Measurements from ENCODE around the gene ZNF79.

The ZNF79 gene

DNA sequence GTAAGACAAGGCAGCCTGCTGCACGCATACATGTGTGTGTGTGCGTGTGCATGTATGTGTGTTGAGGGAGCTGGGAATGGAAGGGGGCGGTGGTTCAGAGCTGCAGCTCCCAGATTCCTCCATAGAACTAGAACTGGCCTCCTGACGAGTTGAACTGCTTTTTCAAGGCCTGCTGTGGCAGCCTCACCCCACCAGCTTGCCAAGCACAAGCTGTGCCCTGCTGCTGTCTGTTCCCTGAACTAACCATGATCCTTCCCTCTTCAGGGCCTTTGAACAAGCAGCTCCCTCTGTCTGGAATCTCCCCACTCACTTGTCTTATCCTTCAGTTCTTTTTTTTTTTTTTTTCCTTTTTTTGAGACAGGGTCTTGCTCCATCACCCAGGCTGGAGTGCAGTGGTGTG lies 49.8 kb downstream of the ZNF79 start:
- TF ChIP-seq TEAD4 (IDR thresholded peaks at IDR 0.05): no peak
- TF ChIP-seq CEBPB (IDR thresholded peaks at IDR 0.05): no peak
- no peak for TF ChIP-seq FOXM1 (IDR thresholded peaks at IDR 0.05; ENCODE audit: borderline replicate concordance, low read depth)
- no peak for TF ChIP-seq RAD21 (IDR thresholded peaks at IDR 0.05; ENCODE audit: low read depth)
- TF ChIP-seq TAF1 (IDR thresholded peaks at IDR 0.05; ENCODE audit: low read depth): no peak
- TF ChIP-seq, protein P1, sequence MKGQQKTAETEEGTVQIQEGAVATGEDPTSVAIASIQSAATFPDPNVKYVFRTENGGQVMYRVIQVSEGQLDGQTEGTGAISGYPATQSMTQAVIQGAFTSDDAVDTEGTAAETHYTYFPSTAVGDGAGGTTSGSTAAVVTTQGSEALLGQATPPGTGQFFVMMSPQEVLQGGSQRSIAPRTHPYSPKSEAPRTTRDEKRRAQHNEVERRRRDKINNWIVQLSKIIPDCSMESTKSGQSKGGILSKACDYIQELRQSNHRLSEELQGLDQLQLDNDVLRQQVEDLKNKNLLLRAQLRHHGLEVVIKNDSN (IDR thresholded peaks at IDR 0.05): no peak
- TF ChIP-seq, protein P2, sequence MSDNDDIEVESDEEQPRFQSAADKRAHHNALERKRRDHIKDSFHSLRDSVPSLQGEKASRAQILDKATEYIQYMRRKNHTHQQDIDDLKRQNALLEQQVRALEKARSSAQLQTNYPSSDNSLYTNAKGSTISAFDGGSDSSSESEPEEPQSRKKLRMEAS (IDR thresholded peaks at IDR 0.05): no peak
- no peak for TF ChIP-seq EP300 (IDR thresholded peaks at IDR 0.05; ENCODE audit: borderline replicate concordance)
- TF ChIP-seq EGR1 (IDR thresholded peaks at IDR 0.05): no peak
- TF ChIP-seq, protein P3, sequence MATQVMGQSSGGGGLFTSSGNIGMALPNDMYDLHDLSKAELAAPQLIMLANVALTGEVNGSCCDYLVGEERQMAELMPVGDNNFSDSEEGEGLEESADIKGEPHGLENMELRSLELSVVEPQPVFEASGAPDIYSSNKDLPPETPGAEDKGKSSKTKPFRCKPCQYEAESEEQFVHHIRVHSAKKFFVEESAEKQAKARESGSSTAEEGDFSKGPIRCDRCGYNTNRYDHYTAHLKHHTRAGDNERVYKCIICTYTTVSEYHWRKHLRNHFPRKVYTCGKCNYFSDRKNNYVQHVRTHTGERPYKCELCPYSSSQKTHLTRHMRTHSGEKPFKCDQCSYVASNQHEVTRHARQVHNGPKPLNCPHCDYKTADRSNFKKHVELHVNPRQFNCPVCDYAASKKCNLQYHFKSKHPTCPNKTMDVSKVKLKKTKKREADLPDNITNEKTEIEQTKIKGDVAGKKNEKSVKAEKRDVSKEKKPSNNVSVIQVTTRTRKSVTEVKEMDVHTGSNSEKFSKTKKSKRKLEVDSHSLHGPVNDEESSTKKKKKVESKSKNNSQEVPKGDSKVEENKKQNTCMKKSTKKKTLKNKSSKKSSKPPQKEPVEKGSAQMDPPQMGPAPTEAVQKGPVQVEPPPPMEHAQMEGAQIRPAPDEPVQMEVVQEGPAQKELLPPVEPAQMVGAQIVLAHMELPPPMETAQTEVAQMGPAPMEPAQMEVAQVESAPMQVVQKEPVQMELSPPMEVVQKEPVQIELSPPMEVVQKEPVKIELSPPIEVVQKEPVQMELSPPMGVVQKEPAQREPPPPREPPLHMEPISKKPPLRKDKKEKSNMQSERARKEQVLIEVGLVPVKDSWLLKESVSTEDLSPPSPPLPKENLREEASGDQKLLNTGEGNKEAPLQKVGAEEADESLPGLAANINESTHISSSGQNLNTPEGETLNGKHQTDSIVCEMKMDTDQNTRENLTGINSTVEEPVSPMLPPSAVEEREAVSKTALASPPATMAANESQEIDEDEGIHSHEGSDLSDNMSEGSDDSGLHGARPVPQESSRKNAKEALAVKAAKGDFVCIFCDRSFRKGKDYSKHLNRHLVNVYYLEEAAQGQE (IDR thresholded peaks at IDR 0.05; ENCODE audit: low read depth): no peak
- no peak for TF ChIP-seq TCF12 (IDR thresholded peaks at IDR 0.05; ENCODE audit: low read depth)
- no peak for TF ChIP-seq CREB1 (IDR thresholded peaks at IDR 0.05; ENCODE audit: low read depth)
- no peak for TF ChIP-seq ZBTB7A (IDR thresholded peaks at IDR 0.05; ENCODE audit: low read depth)

DNA sequence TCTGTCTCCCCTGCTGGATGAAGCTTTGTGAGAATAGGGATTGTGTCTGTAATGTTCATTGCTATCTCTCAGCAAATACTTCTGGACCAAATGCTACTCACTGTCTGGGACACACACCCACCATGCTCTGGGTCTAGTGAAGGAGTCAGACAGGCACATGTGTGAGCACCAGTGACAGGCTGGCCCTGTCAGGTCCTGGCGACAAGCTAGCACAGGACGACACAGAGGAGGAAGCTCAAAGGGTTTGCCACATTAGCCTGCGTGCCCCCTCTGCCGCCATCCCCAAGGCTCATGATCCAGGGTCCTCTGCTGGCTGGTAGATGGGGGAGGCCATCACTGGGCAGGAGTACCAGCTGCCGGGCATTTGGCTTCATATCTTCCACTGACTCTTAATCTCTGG lies 50.4 kb downstream of the ZNF79 start:
- TF ChIP-seq FOXM1 (IDR thresholded peaks at IDR 0.05; ENCODE audit: borderline replicate concordance, low read depth) (no peak), EP300 (IDR thresholded peaks at IDR 0.05; ENCODE audit: borderline replicate concordance) (no peak), ZBTB7A (IDR thresholded peaks at IDR 0.05; ENCODE audit: low read depth) (no peak), CEBPB (IDR thresholded peaks at IDR 0.05) (no peak)
- TF ChIP-seq, protein P3 (IDR thresholded peaks at IDR 0.05; ENCODE audit: low read depth): no peak

DNA sequence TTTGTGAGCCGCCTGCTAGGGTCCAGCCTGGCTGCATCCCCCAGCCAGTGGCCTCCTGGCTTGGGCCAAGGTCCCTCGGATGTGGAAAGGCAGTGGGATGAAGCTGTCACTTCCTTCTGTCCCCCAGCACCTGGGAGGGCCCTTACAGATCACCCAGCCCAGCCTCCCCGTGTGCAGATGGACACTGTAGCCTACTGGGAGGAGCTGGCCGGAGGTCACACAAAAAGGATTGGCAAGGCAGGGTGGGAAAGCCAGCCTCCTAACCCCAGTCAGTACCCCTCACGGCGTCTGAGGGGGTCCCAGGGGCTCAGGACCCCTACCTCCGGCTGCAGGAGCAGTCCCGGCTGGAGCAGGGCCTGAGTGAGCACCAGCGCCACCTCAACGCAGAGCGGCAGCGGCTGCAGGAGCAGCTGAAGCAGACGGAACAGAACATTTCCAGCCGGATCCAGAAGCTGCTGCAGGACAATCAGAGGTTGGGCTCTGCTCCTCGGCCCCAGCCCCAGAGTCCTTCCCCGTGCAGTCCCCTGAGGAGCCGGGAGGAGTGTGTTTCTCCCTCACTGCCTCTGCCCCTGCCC lies 55.4 kb downstream of the ZNF79 start:
- no peak for TF ChIP-seq NFIC (IDR thresholded peaks at IDR 0.05)
- TF ChIP-seq EP300 (IDR thresholded peaks at IDR 0.05; ENCODE audit: borderline replicate concordance): no peak
- TF ChIP-seq YY1 (IDR thresholded peaks at IDR 0.05; ENCODE audit: low read depth): no peak
- TF ChIP-seq RAD21 (IDR thresholded peaks at IDR 0.05; ENCODE audit: low read depth): no peak

DNA sequence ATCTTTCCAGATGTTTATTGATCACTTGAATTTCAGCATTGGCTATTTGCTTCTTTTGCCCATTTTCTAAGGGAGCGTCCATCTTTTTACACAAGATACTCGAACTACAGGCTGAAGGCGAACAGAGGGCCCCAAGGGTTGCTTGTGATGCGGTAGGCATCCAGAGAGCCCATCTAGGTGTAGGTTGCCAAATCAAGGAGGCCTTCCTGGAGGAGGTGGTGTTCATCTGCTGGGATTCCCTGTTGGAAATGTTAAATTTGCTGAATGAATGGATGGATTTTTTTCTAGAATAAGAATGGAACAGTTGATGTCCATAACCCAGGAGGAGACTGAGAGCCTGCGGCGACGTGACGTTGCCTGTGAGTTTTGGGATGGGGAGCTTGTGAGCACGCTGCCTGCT lies 58.5 kb downstream of the ZNF79 start:
- no peak for TF ChIP-seq TCF12 (IDR thresholded peaks at IDR 0.05; ENCODE audit: low read depth)
- TF ChIP-seq, protein P1 (IDR thresholded peaks at IDR 0.05): no peak
- no peak for TF ChIP-seq EP300 (IDR thresholded peaks at IDR 0.05; ENCODE audit: borderline replicate concordance)
- no peak for TF ChIP-seq ZBTB7A (IDR thresholded peaks at IDR 0.05; ENCODE audit: low read depth)
- no peak for TF ChIP-seq RAD21 (IDR thresholded peaks at IDR 0.05; ENCODE audit: low read depth)
- no peak for TF ChIP-seq FOXM1 (IDR thresholded peaks at IDR 0.05; ENCODE audit: borderline replicate concordance, low read depth)
- TF ChIP-seq CEBPB (IDR thresholded peaks at IDR 0.05): no peak
- TF ChIP-seq CREB1 (IDR thresholded peaks at IDR 0.05; ENCODE audit: low read depth): no peak
- TF ChIP-seq TEAD4 (IDR thresholded peaks at IDR 0.05): no peak
- TF ChIP-seq EGR1 (IDR thresholded peaks at IDR 0.05): no peak
- no peak for TF ChIP-seq NFIC (IDR thresholded peaks at IDR 0.05)
- TF ChIP-seq, protein P2 (IDR thresholded peaks at IDR 0.05): no peak
- TF ChIP-seq, protein P3 (IDR thresholded peaks at IDR 0.05; ENCODE audit: low read depth): no peak
- no peak for TF ChIP-seq TAF1 (IDR thresholded peaks at IDR 0.05; ENCODE audit: low read depth)
- TF ChIP-seq YY1 (IDR thresholded peaks at IDR 0.05; ENCODE audit: low read depth): no peak

DNA sequence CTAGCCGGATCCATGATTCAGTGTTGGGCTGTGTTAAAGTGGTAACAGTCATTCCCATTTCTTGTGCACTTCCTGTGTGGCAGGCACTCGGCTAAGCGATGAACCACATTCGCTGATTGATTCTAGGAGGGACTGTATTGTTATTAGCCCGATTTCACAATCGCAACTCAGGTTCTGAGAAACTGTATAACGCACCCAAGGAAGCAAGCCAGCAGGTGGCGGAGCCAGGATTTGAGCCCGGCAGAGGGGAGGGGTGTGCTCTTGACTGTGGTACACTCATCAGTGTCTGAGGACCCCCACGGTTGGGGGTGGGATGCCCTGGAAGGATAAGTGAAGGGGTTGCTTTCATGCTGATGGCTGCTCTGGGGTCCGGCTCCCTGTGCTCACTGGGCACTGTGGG lies 61.8 kb downstream of the ZNF79 start:
- TF ChIP-seq EGR1 (IDR thresholded peaks at IDR 0.05) (no peak), TEAD4 (IDR thresholded peaks at IDR 0.05) (no peak), TCF12 (IDR thresholded peaks at IDR 0.05; ENCODE audit: low read depth) (no peak), YY1 (IDR thresholded peaks at IDR 0.05; ENCODE audit: low read depth) (no peak), CREB1 (IDR thresholded peaks at IDR 0.05; ENCODE audit: low read depth) (no peak), EP300 (IDR thresholded peaks at IDR 0.05; ENCODE audit: borderline replicate concordance) (no peak), TAF1 (IDR thresholded peaks at IDR 0.05; ENCODE audit: low read depth) (no peak), FOXM1 (IDR thresholded peaks at IDR 0.05; ENCODE audit: borderline replicate concordance, low read depth) (no peak), RAD21 (IDR thresholded peaks at IDR 0.05; ENCODE audit: low read depth) (no peak), CEBPB (IDR thresholded peaks at IDR 0.05) (no peak)
- TF ChIP-seq, protein P2 (IDR thresholded peaks at IDR 0.05): no peak
- TF ChIP-seq, protein P1 (IDR thresholded peaks at IDR 0.05): no peak

Measured in Ishikawa (cell line).